Endothelial cell (in vitro differentiated cells): ENCODE data around the gene CACFD1. TPM values are rescaled to one million over a fixed set of nuclear protein-coding genes. Genes with fewer than 3 reads are reported as not detected.

Experiments used
- DNase-seq: peaks from one replicate; pipeline ENCODE4 v3.0.0; 2021; ENCODE audit warnings: low spot score
- H3K27ac Mint-ChIP-seq: one replicate; pipeline ENCODE4 v1.8.0; 2021; ENCODE audit warnings: mixed read lengths, inconsistent platforms; ENCODE audit not compliant: unreplicated experiment
- H3K27me3 Mint-ChIP-seq: one replicate; pipeline ENCODE4 v1.8.0; 2021; ENCODE audit warnings: mild to moderate bottlenecking, moderate library complexity, mixed read lengths, inconsistent platforms; ENCODE audit not compliant: unreplicated experiment
- H3K36me3 Mint-ChIP-seq: one replicate; pipeline ENCODE4 v1.8.0; 2021; ENCODE audit warnings: mild to moderate bottlenecking, low read depth, mixed read lengths, inconsistent platforms; ENCODE audit not compliant: unreplicated experiment
- H3K4me1 Mint-ChIP-seq: one replicate; pipeline ENCODE4 v1.8.0; 2021; ENCODE audit warnings: mild to moderate bottlenecking, mixed read lengths, inconsistent platforms; ENCODE audit not compliant: unreplicated experiment
- H3K4me3 Mint-ChIP-seq: one replicate; pipeline ENCODE4 v1.8.0; 2021; ENCODE audit warnings: mild to moderate bottlenecking, mixed read lengths, inconsistent platforms; ENCODE audit not compliant: unreplicated experiment
- H3K9me3 Mint-ChIP-seq: one replicate; pipeline ENCODE4 v1.8.0; 2021; ENCODE audit warnings: mixed read lengths, inconsistent platforms; ENCODE audit not compliant: unreplicated experiment
- long read RNA-seq: library from polyadenylated mRNA; unstranded; transcript quantifications from one replicate; pipeline ENCODE4 v2.0.0, GENCODE V29; 2020; ENCODE audit not compliant: unreplicated experiment
- total RNA-seq: library from RNA; stranded (reverse); fragmentation: NEBNext Ultra II Directional; extraction: Animal tissue kit (Norgen Biotek cat#: 25700); gene quantifications from one replicate; pipeline ENCODE4 v1.2.1, GENCODE V29; 2021; ENCODE audit not compliant: unreplicated experiment
- TF ChIP-seq, protein P1 (sequence below): fragments of 200-600 bp; sonication (generic); IDR thresholded peaks from one replicate; pipeline ENCODE4 v1.5.0; 2021; ENCODE audit warnings: antibody characterized with exemption; ENCODE audit not compliant: unreplicated experiment

Gene CACFD1
- 34.3 TPM for total RNA-seq
- long read RNA-seq, transcript CACFD1-202 (5 exons, 2,794 nt): major isoform, 16 of 23 reads
- long read RNA-seq, partial matches to known transcripts: 0 of 23 reads
- long read RNA-seq, other reads (novel, unspliced or antisense): 2 of 23 reads

DNA sequence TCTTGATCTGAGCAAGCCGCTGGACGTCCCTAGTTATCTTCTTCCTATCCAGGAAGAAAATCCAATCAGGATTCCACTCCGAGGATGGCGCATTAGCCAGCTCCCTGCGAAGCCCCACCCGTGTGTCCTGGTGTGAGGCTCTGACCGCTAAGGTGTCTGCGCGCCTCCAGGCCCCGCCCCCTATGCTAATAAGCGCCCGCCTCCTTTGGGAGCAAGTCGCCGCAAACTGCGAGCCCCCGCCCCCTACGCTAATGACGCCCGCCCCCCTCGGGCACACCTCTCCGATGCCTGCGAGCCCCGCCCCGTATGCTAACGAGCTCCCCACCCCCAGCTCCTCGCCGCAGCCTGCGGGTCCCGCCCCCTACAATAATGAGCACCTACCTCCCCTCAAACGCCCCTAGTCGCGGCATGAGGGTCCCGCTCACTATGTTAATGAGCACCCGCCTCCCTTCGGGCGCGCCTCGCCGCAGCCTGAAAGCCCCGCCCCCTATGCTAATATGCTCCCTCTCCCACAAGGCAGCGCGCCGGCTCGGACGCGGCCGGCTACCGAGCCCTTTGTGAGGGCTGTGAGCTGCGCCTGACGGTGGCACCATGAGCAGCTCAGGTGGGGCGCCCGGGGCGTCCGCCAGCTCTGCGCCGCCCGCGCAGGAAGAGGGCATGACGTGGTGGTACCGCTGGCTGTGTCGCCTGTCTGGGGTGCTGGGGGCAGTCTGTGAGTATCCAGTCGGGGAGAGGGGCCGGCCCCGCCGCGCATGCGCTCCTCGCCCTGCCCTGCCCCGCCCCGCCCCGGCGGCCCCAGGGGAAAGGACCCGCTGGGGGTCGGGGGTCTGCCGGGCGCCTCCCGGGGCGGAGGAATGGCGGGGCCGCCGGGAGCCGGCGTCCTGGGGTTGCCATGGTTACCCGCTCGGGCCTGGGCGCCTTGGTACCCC, at the start of gene CACFD1:
CACFD1 (plus strand) TSS at position 503 of the 929 bp plus-strand sequence; CDS start at position 592, 89 bp downstream.
- Mint-ChIP-seq H3K27ac (peak within 1 kb of the TSS; percentile 84), H3K4me1 (peaks cover 11% of the 10 kb centered on the region), H3K36me3 (no peaks in the 10 kb centered on the region), H3K4me3 (peak within 1 kb of the TSS; percentile 90), H3K27me3 (peaks cover 2% of the 10 kb centered on the region), H3K9me3 (no peaks in the 10 kb centered on the region)
- TF ChIP-seq, protein P1, sequence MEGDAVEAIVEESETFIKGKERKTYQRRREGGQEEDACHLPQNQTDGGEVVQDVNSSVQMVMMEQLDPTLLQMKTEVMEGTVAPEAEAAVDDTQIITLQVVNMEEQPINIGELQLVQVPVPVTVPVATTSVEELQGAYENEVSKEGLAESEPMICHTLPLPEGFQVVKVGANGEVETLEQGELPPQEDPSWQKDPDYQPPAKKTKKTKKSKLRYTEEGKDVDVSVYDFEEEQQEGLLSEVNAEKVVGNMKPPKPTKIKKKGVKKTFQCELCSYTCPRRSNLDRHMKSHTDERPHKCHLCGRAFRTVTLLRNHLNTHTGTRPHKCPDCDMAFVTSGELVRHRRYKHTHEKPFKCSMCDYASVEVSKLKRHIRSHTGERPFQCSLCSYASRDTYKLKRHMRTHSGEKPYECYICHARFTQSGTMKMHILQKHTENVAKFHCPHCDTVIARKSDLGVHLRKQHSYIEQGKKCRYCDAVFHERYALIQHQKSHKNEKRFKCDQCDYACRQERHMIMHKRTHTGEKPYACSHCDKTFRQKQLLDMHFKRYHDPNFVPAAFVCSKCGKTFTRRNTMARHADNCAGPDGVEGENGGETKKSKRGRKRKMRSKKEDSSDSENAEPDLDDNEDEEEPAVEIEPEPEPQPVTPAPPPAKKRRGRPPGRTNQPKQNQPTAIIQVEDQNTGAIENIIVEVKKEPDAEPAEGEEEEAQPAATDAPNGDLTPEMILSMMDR: no peak
- DNase-seq: peak; percentile 95

DNA sequence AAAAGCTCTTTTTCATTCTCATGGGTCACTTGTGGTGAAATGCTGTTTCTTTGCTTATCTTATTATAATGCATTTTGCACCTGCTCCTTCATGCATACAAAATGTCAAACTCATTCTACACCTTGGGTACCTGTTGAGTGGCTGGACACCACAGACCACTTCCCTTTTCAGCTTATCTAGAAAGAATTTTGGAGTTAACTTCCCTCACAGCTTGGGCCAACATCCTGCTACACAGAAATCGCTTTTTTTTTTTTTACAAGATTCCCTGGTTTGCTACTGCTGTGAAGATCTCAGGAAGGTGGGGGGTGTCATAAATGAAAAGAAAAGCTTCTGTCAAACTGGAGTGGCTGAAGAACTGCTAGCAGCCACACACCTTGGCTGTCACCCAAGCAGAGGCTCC, 44.6 kb upstream of the CACFD1 start:
- H3K4me1 Mint-ChIP-seq: peaks cover 19% of the 10 kb centered on the region
- no peak for DNase-seq
- H3K4me3 Mint-ChIP-seq: no peak overlapping the region
- TF ChIP-seq, protein P1: no peak
- H3K27me3 Mint-ChIP-seq: peaks cover 7% of the 10 kb centered on the region
- H3K9me3 Mint-ChIP-seq: no peaks in the 10 kb centered on the region
- no peak overlapping the region for H3K27ac Mint-ChIP-seq
- peaks cover 36% of the 10 kb centered on the region for H3K36me3 Mint-ChIP-seq

DNA sequence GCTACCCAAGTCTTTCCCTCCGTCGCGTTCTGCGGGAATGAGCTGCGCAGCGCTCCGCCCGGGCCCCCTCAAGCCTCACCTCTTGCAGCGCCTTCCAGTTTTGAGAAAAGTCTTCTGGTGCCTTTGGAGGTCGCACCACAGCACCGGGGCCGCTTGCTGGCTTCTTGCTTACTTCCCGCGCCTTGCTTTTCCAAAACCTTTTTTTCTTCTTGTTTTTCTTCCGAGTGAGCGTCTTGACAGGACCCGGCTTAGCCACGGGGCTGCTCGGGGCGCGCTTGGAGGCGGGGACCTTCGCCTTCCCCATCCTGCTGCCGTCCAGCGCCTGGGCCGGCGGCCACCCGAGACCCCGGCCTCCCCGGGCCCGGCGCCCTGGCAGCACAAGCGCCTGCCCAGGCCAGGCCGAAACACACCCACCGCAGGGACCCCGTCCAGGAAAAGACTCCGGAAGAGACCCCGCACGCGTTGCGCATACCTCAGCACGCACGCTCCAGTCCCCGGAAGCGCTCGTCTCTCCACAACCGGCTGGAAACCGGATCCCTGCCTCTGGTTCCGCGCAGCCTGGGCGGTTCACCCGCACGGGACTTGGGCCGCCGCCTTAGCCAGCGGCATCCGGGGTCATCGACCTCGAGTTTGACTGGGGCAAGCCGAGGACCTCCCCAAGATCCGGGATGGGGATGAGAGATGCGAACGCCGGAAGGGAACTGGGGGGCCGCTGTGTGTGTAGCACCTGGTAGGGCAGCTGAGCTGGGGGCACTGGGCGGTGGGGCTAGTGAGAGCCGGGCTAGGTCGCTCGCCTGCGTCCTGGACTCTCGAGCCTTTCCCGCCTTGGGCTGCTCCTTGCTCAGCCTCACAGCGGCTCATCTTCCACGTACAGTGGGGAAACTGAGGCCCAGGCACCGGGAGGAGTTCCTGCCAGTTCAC, 42.0 kb upstream of the CACFD1 start, which contains the start of gene REXO4:
REXO4 (minus strand) TSS at position 470 of the 921 bp plus-strand sequence; CDS start at position 304, 166 bp downstream.
- Mint-ChIP-seq H3K4me1 (peaks cover 26% of the 10 kb centered on the region), H3K36me3 (peaks cover 19% of the 10 kb centered on the region), H3K27me3 (peaks cover 6% of the 10 kb centered on the region), H3K4me3 (peak within 1 kb of the TSS; percentile 95), H3K27ac (peak within 1 kb of the TSS; percentile 88), H3K9me3 (no peaks in the 10 kb centered on the region)
- DNase-seq: peak; percentile 82
- TF ChIP-seq, protein P1: no peak

DNA sequence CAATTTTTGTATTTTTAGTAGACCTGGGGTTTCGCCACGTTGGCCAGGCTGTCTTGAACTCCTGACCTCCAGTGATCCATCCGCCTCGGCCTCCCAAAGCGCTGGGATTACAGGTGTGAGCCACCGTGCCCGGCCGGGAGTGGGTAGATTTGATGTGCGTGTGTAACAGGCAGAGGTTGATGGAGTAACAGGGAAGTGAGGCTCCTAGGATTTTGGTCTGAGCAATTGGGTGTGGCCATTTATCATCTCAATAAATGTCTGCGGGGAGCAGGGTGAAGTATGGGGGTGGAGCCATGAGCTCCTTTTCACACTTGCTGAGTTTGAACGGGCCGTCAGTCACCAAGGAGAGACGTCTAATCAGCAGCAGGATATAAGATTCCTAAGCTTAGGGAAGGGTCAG, 40.8 kb upstream of the CACFD1 start:
- DNase-seq: no peak
- Mint-ChIP-seq H3K4me3 (peak overlapping the region; percentile 95), H3K9me3 (no peaks in the 10 kb centered on the region), H3K27me3 (peaks cover 6% of the 10 kb centered on the region), H3K27ac (no peak overlapping the region), H3K36me3 (peaks cover 12% of the 10 kb centered on the region), H3K4me1 (peaks cover 26% of the 10 kb centered on the region)
- TF ChIP-seq, protein P1: no peak
